ENCODE data around the gene USP22.

The USP22 gene

DNA sequence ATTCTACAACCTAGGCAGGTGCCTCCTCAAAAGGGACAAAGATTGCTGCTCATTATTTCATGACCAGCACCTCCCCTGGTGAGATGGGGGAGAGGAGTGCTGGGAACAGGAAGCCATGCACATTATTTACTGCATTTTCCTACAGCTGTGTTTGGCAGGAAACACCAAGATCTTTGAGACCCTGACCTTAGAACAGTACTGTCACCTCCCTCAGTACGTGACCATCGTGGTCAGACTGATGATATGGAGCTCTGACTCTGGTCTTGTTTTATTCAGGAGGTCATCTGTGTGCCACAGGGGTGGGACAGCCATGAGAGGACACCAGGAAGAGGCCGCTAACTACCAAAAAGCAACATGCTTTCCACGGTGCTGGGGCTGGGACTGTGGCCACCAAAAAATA, 37.4 kb downstream of the USP22 start:
- no peak overlapping the region for H3K4me3 Mint-ChIP-seq

DNA sequence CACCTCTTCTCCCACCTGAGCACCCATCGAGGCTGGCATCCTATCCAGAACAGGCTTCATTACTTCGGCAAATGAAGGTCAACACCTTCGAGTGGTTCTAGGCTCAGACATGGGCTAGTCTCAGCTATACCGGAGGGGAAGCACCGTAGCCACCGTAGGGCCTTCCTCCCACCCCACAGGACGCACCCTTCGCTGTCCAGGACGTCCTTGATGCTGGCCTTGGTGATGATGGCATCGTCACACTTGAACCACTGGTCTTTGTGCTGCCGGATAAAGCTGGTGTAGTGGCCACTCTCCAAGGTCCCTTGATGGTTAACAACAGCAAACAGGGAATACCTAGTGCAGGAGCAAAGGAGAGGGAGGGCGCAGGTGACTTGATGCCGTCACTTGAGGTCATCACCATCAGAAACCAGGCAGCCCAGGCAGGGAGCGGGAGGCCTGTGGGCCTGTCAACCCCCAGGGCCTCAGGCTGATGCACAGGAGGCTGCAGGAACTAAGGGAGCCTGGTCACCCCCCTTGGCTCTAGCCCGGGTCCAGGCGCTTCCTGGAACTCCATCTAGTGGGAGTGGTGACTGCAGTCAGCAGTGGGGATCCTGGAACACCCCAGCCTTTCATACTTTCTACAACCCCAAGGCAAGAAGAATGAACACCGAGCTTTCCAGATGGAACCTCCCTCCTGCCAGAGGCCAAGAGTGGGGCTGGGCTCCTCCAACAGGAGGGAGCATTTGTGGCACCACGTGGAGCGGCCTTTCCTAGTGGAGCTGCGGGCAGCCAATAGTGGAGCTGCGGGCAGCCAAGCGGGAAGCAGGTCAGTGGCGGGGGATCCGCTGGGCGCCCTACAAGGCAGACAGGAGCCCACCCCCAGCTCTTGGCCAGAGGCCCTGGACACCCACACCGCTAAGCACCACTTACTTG, 38.5 kb downstream of the USP22 start:
- Mint-ChIP-seq H3K36me3 (ENCODE audit: low read depth) (peaks cover 57% of the 10 kb centered on the region), H3K4me3 (no peak overlapping the region), H3K27ac (no peak overlapping the region)

More for the DNA sequence above, 37.4 kb downstream of the USP22 start:
- Mint-ChIP-seq H3K27me3 (ENCODE audit: low read depth) (no peaks in the 10 kb centered on the region), H3K4me1 (ENCODE audit: low read depth) (peaks cover 13% of the 10 kb centered on the region), H3K9me3 (no peaks in the 10 kb centered on the region), H3K27ac (no peak overlapping the region), H3K36me3 (ENCODE audit: low read depth) (peaks cover 56% of the 10 kb centered on the region)

DNA sequence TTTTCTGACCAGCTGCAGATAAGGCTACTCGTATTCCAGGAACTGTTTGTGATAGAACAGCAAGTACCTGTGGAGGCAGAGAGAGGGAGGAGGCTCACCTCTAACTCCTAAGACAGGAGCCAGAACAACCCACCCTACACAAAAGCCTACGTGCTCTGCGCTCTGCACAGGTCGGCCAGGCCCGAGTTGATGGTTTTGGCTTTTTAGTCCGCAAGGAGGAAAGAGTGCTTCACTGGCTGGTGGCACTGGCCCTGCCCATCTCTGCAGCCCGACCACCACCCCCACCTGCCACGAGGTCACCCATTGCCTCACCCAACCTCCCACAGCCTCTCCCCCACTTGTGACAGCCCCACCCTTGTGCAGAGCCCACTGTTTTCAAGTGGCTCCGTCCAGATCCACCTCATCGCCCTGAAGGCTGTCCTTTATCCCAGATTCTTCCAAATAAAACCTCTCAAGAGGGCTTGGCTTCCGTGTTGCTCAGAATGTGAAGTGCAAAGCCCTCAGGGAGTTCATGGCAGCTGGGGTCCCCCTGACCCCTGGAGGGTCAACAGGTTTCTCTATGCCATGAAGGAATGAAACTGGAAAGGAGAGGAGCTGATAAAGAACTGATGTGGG, 39.7 kb downstream of the USP22 start:
- Mint-ChIP-seq H3K4me3 (no peak overlapping the region), H3K4me1 (ENCODE audit: low read depth) (peaks cover 22% of the 10 kb centered on the region), H3K36me3 (ENCODE audit: low read depth) (peaks cover 48% of the 10 kb centered on the region), H3K27me3 (ENCODE audit: low read depth) (no peaks in the 10 kb centered on the region), H3K27ac (no peak overlapping the region), H3K9me3 (no peaks in the 10 kb centered on the region)

More for the DNA sequence above, 38.5 kb downstream of the USP22 start:
- no peaks in the 10 kb centered on the region for H3K27me3 Mint-ChIP-seq (ENCODE audit: low read depth)
- no peaks in the 10 kb centered on the region for H3K9me3 Mint-ChIP-seq
- peaks cover 17% of the 10 kb centered on the region for H3K4me1 Mint-ChIP-seq (ENCODE audit: low read depth)

DNA sequence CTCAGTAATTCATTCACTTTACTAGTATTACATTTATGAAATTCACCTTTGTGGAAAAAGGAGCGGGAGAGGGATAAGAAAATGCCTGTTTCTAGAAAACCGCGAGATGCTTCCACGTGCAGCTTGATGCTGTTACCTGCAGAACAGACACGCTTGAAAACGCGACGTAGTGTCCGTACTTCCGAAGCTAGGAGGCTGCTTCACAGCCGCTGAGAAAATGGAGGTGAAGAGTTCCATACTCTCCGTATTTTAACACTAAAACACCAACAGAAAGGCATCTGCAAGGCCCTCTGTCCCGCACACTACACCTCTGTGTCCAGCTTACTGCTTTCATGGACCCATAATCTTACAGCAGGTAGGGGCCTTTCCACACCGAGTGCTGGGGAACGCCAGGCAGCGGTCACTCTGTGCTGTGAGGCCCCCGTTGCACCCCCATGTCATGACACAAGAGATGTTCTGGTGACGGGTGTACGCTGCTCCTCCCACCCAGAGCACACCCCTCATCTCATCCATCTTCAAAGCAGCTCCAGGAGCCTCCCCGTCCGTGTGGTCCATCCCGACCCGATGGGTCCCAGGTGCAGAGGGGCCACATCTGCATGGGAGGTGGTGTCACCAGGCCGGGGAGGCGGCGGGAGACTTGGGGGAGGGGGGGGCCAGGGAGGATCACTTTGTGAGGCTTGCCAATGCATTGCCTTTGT, 40.4 kb downstream of the USP22 start:
- Mint-ChIP-seq H3K27ac (peak overlapping the region; percentile 86), H3K4me1 (ENCODE audit: low read depth) (peaks cover 22% of the 10 kb centered on the region), H3K27me3 (ENCODE audit: low read depth) (no peaks in the 10 kb centered on the region), H3K36me3 (ENCODE audit: low read depth) (peaks cover 44% of the 10 kb centered on the region), H3K4me3 (no peak overlapping the region), H3K9me3 (no peaks in the 10 kb centered on the region)

DNA sequence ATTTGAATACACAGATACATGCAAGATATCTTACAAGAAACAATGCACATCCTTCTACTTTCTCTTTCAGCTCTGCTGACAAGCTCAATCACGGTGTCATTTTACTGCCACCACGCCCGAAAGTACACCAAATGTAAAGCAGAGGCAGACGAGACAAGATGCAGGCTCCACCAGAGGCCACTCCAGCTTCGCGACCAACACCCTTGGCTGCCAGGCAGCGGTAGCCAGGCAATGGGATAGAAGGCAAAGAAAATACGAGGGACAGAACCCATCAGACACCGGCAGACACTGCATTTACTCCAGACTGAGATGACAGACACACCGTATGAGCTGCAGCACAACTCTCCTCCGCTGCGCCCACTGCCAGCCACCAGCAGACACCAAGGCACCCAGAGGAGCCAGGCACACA, 41.0 kb downstream of the USP22 start:
- H3K27me3 Mint-ChIP-seq (ENCODE audit: low read depth) = no peaks in the 10 kb centered on the region
- peak overlapping the region; percentile 86 for H3K27ac Mint-ChIP-seq
- H3K4me3 Mint-ChIP-seq = no peak overlapping the region
- no peaks in the 10 kb centered on the region for H3K9me3 Mint-ChIP-seq
- peaks cover 22% of the 10 kb centered on the region for H3K4me1 Mint-ChIP-seq (ENCODE audit: low read depth)
- H3K36me3 Mint-ChIP-seq (ENCODE audit: low read depth) = peaks cover 37% of the 10 kb centered on the region

DNA sequence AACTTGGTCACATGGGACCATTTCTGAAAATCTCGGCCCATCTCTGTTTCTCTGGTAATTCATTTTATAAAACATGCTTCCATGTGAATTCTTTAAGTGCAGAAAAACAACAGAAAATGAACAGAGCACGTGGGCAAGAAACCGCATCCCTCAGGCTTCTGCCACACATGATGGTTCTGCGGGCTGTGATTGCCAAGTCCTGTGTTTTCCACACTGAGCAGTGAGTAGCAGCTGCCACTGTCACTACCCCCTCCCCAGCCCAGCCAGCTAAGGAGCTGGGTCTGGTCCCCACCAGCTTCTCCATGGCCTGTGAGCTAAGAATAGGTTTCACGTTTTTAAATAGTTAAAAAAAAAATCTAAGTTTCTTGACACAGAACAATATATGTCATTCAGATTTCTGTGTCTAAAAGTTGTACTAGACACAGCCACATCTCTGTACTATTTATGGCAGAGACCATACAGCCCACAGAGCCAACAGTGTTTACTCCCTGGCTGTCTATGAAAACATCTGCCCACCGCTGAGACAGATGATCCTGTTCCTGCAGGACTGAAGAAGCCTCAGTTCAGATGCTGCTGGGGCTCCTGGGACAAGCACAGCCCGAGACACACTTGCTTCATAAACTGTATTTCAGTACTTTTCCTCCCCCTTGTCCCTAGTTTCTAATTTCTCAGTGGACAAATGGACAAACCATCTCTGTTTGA, 41.5 kb downstream of the USP22 start:
- no peak overlapping the region for H3K4me3 Mint-ChIP-seq
- H3K9me3 Mint-ChIP-seq = no peaks in the 10 kb centered on the region
- H3K27ac Mint-ChIP-seq = peak overlapping the region; percentile 86
- H3K36me3 Mint-ChIP-seq (ENCODE audit: low read depth) = peaks cover 34% of the 10 kb centered on the region
- peaks cover 22% of the 10 kb centered on the region for H3K4me1 Mint-ChIP-seq (ENCODE audit: low read depth)
- no peaks in the 10 kb centered on the region for H3K27me3 Mint-ChIP-seq (ENCODE audit: low read depth)

DNA sequence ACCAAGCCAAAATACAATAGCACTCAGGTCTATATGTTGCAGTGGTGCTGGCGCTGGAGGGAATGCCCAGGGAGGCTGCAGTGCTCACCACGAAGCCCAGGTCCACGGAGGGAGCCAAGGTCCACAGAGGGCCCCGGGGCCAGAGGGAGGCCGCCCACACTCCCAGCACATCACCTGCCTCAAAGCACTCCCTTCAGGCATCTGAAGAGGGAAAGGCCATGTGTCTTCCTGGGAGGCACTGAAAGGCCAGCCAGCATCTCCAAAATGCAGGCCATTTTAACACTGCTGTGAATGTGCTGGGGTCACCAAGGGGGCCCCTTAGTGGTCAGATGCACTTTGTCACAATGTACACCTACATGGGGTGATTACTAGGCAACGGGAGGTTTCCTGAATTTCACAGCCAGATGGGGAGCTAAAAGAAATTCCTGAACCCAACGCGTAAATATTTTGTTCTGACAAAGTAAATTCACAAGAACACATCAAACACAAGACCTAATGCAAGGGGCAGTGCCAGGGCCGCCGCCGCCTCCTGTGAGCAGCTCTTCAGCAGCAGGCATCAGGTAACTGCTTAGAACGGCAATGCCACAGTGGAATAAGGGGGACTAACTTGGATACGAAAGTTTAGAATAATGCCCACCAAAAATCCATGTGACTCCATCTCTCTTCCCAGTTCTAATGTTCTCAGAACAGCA, 42.8 kb downstream of the USP22 start:
- Mint-ChIP-seq H3K4me1 (ENCODE audit: low read depth) (peaks cover 22% of the 10 kb centered on the region), H3K4me3 (no peak overlapping the region), H3K9me3 (no peaks in the 10 kb centered on the region), H3K27ac (no peak overlapping the region), H3K36me3 (ENCODE audit: low read depth) (peaks cover 22% of the 10 kb centered on the region), H3K27me3 (ENCODE audit: low read depth) (no peaks in the 10 kb centered on the region)

DNA sequence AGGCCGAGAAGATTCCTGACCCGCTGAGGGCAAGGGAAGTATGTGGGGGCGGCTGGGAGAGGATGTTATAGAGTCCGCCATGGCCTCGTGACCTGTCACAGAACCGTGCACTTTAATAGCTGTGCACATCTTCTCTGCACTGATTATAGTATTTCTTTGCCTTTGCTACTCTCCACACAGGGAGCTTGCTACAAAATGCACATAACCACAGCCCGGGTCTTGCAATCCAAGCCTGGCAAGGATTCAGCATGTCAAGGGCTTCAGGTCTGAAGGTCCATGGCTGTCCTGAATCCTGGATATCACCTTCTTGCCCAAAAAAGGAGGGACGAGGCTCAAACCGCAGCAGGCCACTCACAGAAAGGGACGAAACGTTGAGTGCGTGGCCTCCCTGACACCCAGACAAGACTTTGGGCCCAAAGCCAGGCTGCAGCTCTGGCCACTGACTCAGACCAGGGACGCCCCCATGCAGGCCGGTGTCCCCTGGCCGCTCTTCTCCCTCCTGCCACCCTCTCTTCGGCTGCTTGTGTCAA, 43.7 kb downstream of the USP22 start:
- Mint-ChIP-seq H3K9me3 (no peaks in the 10 kb centered on the region), H3K27me3 (ENCODE audit: low read depth) (no peaks in the 10 kb centered on the region), H3K4me3 (no peak overlapping the region), H3K36me3 (ENCODE audit: low read depth) (peaks cover 21% of the 10 kb centered on the region), H3K27ac (peak overlapping the region; percentile 16), H3K4me1 (ENCODE audit: low read depth) (peaks cover 22% of the 10 kb centered on the region)

DNA sequence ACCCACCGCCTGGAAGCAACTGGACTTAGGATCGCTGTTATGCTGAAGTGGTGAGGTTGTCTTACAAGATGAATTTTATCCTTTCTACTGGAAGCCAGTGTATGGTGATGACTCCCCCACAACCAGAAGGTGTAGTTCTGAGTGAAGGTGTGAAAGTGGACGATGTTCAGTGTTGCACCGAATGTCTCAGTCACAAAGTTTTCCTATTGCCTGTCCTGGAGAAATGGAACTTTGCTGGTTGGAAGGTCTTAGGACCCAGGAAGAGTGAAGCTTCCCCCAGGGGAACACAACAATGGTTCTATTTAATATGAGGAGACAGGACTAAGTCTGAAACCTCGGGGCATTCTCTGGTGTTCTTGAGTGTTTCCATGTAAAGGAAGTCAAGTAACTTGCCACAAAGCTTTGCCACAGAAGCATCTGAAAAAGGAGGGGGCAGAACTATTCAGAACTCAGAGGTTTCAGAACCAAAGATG, 44.2 kb downstream of the USP22 start:
- H3K36me3 Mint-ChIP-seq (ENCODE audit: low read depth) = peaks cover 18% of the 10 kb centered on the region
- H3K4me3 Mint-ChIP-seq = no peak overlapping the region
- no peaks in the 10 kb centered on the region for H3K27me3 Mint-ChIP-seq (ENCODE audit: low read depth)
- H3K27ac Mint-ChIP-seq = peak overlapping the region; percentile 16
- peaks cover 22% of the 10 kb centered on the region for H3K4me1 Mint-ChIP-seq (ENCODE audit: low read depth)
- no peaks in the 10 kb centered on the region for H3K9me3 Mint-ChIP-seq

DNA sequence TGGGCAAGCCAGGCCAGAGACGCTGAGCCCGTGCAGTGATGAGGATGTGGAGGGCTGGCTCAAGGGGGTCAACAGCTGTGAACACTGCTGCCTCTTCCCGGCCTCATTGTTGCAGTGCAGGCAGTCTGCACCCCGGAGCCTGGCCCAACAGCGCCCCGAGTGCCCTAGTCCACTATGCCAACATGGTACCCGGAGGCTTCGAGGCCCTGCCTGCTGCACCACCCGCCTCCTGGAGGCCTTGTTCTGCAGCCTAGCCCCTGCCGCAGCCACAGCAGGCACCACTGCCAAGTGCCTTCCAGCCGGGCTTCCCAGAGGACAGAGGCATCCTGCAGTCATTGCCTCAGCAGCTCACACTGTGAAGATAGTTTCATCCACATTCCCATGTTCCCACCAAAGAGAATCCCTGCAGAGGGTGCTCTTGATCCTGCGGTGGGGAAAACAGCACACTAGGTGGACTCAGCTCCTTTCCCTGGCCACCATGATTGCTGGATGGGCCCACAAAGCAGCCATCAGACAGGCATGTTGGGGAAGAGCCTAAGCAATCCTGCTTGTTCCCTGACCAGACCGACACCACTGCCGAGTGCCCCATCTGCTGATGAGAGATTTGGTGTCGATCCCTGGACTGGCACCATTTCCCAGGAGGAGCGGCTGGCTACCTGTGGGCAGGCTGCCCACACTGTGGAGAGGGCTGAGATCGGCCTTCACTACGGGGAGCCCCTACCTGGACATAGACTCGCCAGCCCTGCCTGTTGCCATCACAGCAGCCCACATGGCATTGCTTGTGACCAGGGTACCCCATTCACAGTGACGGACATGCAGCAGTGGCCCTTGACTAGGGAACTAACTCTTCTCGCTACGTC, 44.9 kb downstream of the USP22 start:
- Mint-ChIP-seq H3K4me3 (no peak overlapping the region), H3K27me3 (ENCODE audit: low read depth) (no peaks in the 10 kb centered on the region), H3K36me3 (ENCODE audit: low read depth) (peaks cover 15% of the 10 kb centered on the region), H3K4me1 (ENCODE audit: low read depth) (peaks cover 22% of the 10 kb centered on the region), H3K27ac (no peak overlapping the region), H3K9me3 (no peaks in the 10 kb centered on the region)

DNA sequence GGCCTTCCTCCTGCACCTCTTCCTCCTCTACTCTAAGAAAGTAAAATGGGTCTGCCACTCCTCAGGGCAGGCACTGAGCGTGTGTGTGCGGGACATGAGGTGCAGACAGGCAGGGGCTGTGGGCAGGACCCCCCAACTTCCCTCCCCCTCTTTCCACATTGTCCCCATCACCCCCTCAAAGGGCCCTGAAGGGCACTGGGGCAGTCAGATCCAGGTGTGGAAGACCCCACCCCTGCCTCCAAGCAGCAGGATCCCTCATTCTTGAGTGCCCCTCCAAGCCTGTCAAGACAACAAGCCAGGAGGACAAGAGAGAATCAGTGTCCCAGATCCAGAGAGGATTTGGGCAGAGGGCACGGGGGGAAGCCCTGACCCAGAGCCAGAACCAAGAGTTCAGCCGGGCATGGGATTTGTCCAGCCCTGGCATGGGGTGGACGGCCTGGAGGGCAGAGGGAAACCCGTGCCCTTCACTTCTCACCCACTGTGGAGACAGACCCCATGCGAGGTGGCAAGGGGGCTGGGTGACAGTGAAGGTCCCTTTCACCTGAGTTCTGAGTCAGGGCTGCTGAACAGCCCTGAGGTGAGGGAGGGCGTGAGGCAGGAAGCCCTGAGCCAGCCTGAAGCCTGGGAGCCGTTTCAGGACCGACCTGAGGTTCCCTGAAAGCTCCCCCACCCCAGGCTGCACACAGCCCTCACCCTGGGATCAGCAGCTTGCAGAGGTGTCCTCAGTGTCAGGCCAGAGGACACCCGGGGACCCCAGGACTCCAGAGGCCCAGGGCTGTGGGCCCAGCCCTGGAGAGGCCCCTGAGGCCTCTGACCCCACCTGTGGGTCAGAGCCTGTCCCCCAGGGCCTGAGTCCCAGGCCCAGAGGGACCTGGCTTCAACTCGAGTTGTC, 45.8 kb downstream of the USP22 start:
- Mint-ChIP-seq H3K27ac (no peak overlapping the region), H3K9me3 (no peaks in the 10 kb centered on the region), H3K27me3 (ENCODE audit: low read depth) (no peaks in the 10 kb centered on the region), H3K4me1 (ENCODE audit: low read depth) (peaks cover 19% of the 10 kb centered on the region), H3K4me3 (no peak overlapping the region), H3K36me3 (ENCODE audit: low read depth) (peaks cover 13% of the 10 kb centered on the region)

All from T-helper 1 cell treated with Interleukin-12 subunit alpha and Interleukin-12 subunit beta and Interleukin-4 antibody, amounts not matched to agents 30 μg/mL and 1 μg/mL, for 36 hours (primary cell).